Activated CD4-positive, CD25-positive, alpha-beta regulatory T cell treated with anti-CD3 and anti-CD28 coated beads, Interleukin-2, amount 50 U/mL, for 24 hours (primary cell): Measurements from ENCODE around the gene GC.
"Not testable (repeated sequence)": the region's sequence is repeated elsewhere in the genome, so short reads cannot be mapped to it uniquely, and the experiment has no call there.

Experiments used
- ATAC-seq, 2 donors: fragments of 150-1000 bp; cut with Tn5 transposase; one replicate each; pipeline ENCODE4 v1.10.0; 2021; ENCODE audit warnings: mild to moderate bottlenecking in 1 of 2, moderate library complexity in 1 of 2

GC gene

GRCh38 chr4:71765350-71765749 is 18.5 kb downstream of the GC start:
- ATAC-seq = no peak

- no peak for ATAC-seq
Measured at GRCh38 chr4:71752383-71753042, 31.4 kb downstream of the GC start.

- ATAC-seq = no peak
Measured at GRCh38 chr4:71749008-71749594, 34.8 kb downstream of the GC start.

GRCh38 chr4:71746379-71746778 is 37.5 kb downstream of the GC start:
- ATAC-seq = no peak

GRCh38 chr4:71738782-71739181 is 45.1 kb downstream of the GC start:
- ATAC-seq = not testable (repeated sequence)

GRCh38 chr4:71732706-71733105 is 51.2 kb downstream of the GC start:
- no peak for ATAC-seq

GRCh38 chr4:71732066-71732465 is 51.8 kb downstream of the GC start:
- no peak for ATAC-seq

GRCh38 chr4:71729856-71730255 is 54.0 kb downstream of the GC start:
- no peak for ATAC-seq

GRCh38 chr4:71713611-71714203 is 70.2 kb downstream of the GC start:
- no peak for ATAC-seq

GRCh38 chr4:71711985-71712348 is 71.9 kb downstream of the GC start:
- no peak for ATAC-seq

DNA sequence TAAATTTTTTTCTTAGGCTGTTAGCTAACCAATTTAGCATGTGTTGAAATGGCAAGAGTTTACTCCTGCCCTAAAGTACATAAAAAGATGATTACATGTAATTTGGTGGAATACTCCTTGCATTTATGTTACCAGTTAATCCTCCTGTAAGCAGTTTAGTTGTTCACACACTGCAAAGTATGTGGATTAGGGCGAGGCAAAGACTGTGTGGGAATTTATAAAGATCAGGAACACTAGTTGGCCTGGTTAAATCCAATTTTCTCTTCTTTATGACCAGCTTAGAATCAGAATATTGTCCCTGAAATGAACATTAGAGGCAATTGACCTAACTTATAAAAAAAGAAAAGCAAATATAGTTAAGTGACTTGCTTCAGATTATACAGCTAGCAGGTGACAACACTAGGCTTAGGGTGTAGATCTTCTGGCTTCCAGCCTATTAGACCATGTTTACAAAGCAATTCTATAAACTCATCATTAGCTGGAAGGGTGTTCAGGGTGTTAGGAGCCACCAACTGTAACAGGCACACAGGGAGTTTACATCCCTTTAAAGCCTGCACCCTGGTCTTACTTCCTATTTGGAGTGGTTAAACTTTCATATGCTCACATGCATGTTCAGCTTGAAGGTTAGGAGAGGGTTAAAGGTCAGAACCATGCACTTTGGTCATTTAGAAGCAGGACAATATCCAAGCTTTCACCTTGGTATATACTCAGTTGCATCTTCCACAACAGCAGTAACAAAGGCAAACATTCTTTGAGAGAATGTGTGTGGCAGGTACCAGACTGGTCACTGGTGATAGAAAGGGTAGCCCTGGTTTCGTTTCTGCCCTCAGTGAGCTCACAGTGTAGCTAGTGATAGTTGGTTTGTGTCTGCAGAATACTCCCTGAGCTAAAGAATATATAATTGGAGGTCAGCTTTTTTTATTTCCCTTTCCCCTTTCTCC is 72.6 kb downstream of the GC start:
- ATAC-seq = no peak

- no peak for ATAC-seq
Measured at GRCh38 chr4:71709961-71710360, 73.9 kb downstream of the GC start.

GRCh38 chr4:71698141-71698540 is 85.7 kb downstream of the GC start:
- no peak for ATAC-seq

DNA sequence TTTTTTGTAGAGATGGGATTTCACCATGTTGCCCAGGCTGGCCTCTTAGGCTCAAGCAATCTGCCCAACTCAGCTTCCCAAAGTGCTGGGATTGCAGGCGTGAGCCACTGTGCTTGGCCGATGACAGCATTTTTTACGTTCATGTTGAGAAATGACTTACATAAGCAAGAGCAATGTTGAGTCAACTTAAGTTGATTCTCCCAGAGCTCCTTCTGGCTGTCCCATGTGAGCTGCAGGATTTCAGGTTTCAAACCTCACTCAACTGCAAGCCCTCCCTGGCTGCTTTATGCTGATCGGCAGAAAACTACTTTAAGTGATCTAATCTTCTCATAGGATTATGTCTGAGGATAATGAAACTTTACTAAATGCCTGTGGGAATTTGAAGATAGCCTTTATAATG is 86.8 kb downstream of the GC start:
- ATAC-seq = no peak

DNA sequence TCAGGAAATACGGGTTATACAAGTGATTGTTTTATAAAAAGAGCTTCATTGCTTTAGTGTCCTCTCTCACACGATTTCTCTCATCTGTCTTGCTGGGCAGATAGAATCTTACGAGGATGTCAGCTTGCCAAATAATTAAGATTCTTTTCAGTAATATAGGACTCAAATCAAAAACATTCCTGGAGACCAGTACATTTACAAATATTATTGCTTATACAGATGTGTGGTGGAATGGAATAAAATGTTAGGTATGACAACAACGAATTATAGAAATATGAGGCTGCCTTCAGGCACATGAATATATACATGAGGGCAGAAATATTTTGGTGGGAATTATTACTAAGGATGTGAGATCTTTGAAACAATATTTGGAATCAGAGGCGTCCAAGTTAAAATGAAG is 88.9 kb downstream of the GC start:
- no peak for ATAC-seq

DNA sequence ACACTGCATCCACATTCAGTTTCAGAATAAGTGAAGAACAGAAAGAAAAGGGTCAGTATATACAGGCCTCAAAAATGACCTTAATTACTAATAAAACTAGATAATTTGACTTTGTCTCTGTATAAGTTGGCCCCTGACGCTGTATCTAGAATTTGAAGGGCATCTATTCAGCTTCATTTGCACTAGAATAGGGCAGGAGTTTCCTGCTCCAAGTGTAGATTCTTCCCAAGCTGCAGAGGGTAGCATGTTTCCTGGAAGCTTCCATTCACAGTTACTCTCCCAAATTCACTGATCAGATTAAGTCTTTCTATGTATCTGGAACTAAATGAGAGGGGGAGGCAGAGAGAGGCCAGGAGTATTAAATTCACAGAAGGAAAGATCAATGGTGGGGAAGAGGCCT is 90.9 kb downstream of the GC start:
- ATAC-seq = no peak

GRCh38 chr4:71692198-71692597 is 91.7 kb downstream of the GC start:
- ATAC-seq = no peak
